ENCODE measurements around the gene SLIT1.

SLIT1 gene

DNA sequence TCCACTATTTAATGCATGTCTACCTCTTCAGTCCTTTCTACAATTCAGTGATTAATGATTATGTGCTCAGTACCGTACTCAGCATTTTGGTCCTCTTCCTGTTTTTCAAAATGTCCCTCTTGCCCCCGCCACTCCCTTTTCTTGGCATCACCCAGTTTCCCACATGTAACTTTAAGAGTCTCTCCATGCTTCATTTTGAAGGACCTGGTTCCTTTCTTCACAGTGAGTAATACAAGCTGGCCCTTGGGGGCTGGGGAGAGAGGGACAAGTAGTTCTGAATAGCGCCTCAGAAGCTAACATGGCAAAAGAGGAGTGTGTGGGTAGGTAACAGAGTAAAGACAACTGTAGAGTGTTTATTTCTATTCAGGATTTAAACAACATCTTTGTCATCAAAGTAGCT lies 34.6 kb upstream of the SLIT1 start:
- Histone ChIP-seq H3K4me1 (ENCODE audit: insufficient read depth, low read length) (no peaks in the 10 kb centered on the region), H3K36me3 (ENCODE audit: insufficient read depth, low read length) (no peaks in the 10 kb centered on the region), H3K27me3 (ENCODE audit: control insufficient read depth in 1 of 2, insufficient read depth in 2 of 2, low read length in 2 of 2) (no peaks in the 10 kb centered on the region), H3K27ac (ENCODE audit: low read depth, low read length) (no peak overlapping the region), H3K9ac (ENCODE audit: low read length) (no peak overlapping the region), H3K4me3 (ENCODE audit: low read depth in 1 of 2, low read length in 2 of 2) (no peak overlapping the region), H3K9me3 (ENCODE audit: low read length) (no peaks in the 10 kb centered on the region)

DNA sequence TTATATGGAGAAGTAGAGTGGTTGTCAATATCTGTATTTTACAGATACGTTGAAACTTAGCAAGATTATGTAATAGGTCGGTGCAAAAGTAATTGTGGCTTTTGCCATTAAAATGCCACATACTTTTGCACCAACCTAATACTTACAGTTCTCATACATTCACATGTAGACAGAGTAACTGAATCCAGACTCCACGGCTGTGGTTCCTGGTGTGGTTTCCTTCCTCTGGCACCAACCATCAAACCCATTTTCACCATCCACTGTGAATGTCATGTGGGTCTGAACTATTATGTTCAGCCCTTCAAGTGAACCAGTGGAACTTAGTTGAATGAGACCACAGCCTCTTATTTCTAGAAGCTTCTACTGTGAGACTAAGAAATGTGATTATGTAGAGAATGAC lies 31.5 kb upstream of the SLIT1 start:
- Histone ChIP-seq H3K9ac (ENCODE audit: low read length) (no peak overlapping the region), H3K4me3 (ENCODE audit: low read depth in 1 of 2, low read length in 2 of 2) (no peak overlapping the region), H3K36me3 (ENCODE audit: insufficient read depth, low read length) (no peaks in the 10 kb centered on the region), H3K27ac (ENCODE audit: low read depth, low read length) (no peak overlapping the region), H3K9me3 (ENCODE audit: low read length) (no peaks in the 10 kb centered on the region), H3K4me1 (ENCODE audit: insufficient read depth, low read length) (no peaks in the 10 kb centered on the region), H3K27me3 (ENCODE audit: control insufficient read depth in 1 of 2, insufficient read depth in 2 of 2, low read length in 2 of 2) (no peaks in the 10 kb centered on the region)

DNA sequence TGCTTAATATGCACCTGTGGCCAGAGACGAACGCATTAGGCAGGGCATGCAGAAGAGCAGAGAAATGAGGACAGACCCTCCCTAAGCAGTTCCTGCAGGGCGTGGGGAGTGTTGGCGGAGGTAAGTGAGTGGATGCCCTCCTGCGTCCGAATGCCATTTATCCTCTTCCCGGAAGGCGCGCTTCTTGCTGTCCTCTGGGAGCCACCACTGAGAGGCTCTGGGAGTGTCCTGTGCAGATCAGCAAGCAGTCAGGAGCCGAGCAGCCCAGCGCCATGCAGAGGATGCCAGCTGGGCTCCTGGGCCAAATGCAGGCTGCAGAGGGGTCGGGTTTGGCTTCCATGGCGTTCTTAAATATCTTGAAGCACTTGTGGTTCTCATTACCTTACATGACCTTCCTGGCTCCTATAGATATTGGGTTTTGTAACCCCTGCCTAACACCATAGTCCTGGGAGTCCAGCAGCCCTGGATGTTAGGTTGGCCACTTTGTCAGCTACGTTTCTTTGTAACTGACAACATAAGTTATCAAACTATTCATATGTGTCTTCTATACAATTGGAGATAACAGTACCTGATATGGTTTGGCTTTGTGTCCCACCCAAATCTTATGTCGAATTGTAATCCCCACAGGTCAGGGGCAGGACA lies 30.0 kb upstream of the SLIT1 start:
- no peak overlapping the region for H3K9ac ChIP-seq (ENCODE audit: low read length)
- H3K36me3 ChIP-seq (ENCODE audit: insufficient read depth, low read length): no peaks in the 10 kb centered on the region
- no peaks in the 10 kb centered on the region for H3K4me1 ChIP-seq (ENCODE audit: insufficient read depth, low read length)
- H3K27ac ChIP-seq (ENCODE audit: low read depth, low read length): no peak overlapping the region
- H3K4me3 ChIP-seq (ENCODE audit: low read depth in 1 of 2, low read length in 2 of 2): no peak overlapping the region
- H3K27me3 ChIP-seq (ENCODE audit: control insufficient read depth in 1 of 2, insufficient read depth in 2 of 2, low read length in 2 of 2): no peaks in the 10 kb centered on the region
- H3K9me3 ChIP-seq (ENCODE audit: low read length): no peaks in the 10 kb centered on the region

DNA sequence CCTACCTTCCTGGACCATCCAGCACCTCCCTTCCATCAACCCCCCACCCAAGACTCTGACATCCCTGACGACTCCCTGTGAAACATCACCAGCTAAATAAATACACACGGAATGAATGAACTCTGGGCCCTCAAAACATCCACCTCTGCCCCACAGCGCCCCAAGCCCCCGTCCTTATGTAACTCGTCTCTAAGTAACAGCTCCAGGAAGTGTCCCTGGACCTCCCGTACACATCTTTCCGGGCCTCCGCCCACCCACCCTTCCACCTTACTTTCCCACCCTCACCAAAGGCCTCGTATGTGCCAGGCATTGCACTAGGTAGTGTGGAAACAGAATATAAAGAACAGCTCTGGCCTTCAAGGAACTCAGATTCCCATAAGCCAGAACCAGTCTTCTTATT lies 27.7 kb upstream of the SLIT1 start:
- Histone ChIP-seq H3K36me3 (ENCODE audit: insufficient read depth, low read length) (no peaks in the 10 kb centered on the region), H3K9ac (ENCODE audit: low read length) (no peak overlapping the region), H3K9me3 (ENCODE audit: low read length) (no peaks in the 10 kb centered on the region), H3K4me1 (ENCODE audit: insufficient read depth, low read length) (no peaks in the 10 kb centered on the region), H3K27me3 (ENCODE audit: control insufficient read depth in 1 of 2, insufficient read depth in 2 of 2, low read length in 2 of 2) (no peaks in the 10 kb centered on the region), H3K4me3 (ENCODE audit: low read depth in 1 of 2, low read length in 2 of 2) (no peak overlapping the region), H3K27ac (ENCODE audit: low read depth, low read length) (no peak overlapping the region)

DNA sequence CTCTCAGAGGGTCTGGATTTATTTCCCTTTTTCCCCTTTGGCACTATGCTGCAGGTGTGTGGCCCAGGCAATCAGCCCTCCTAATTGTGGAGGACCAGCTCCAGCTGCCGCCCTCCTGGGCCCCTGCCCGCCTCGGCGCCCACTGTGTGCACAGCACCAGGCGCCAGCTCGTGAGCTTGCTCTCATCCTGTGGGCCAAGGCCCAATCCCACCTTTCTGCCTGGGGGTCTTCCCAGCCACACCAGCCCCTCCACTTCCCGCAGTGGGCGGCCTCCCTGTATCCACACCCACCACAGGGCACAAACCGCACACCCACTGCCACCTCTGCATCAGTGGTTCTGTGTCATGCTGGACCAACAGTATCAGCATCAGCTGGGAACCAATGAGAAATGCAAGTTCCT lies 25.5 kb upstream of the SLIT1 start:
- H3K4me3 ChIP-seq (ENCODE audit: low read depth in 1 of 2, low read length in 2 of 2): no peak overlapping the region
- H3K36me3 ChIP-seq (ENCODE audit: insufficient read depth, low read length): no peaks in the 10 kb centered on the region
- no peak overlapping the region for H3K9ac ChIP-seq (ENCODE audit: low read length)
- H3K27ac ChIP-seq (ENCODE audit: low read depth, low read length): no peak overlapping the region
- H3K4me1 ChIP-seq (ENCODE audit: insufficient read depth, low read length): no peaks in the 10 kb centered on the region
- no peaks in the 10 kb centered on the region for H3K27me3 ChIP-seq (ENCODE audit: control insufficient read depth in 1 of 2, insufficient read depth in 2 of 2, low read length in 2 of 2)
- H3K9me3 ChIP-seq (ENCODE audit: low read length): no peaks in the 10 kb centered on the region

DNA sequence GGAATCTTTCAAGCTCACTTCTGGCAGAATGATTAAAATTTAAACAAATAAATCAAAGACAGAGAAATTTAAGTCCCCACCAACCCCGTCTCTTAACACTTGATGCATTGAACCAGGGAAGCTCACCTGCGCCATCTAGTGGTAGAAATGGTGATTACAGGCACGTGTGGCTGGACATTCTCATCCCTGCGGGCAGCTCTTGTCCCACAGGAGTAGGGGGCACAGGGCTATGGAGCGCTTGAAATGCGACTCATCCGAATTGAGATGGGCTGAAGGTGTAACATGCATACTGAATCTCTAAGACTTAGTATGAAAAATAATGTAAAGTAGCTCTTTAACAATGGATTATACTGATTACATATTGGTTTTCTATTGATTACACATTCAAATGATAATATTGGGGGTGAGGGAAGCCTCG lies 24.8 kb upstream of the SLIT1 start:
- Histone ChIP-seq H3K9ac (ENCODE audit: low read length) (no peak overlapping the region), H3K36me3 (ENCODE audit: insufficient read depth, low read length) (no peaks in the 10 kb centered on the region), H3K27ac (ENCODE audit: low read depth, low read length) (no peak overlapping the region), H3K4me3 (ENCODE audit: low read depth in 1 of 2, low read length in 2 of 2) (no peak overlapping the region), H3K9me3 (ENCODE audit: low read length) (no peaks in the 10 kb centered on the region), H3K4me1 (ENCODE audit: insufficient read depth, low read length) (no peaks in the 10 kb centered on the region), H3K27me3 (ENCODE audit: control insufficient read depth in 1 of 2, insufficient read depth in 2 of 2, low read length in 2 of 2) (no peaks in the 10 kb centered on the region)

DNA sequence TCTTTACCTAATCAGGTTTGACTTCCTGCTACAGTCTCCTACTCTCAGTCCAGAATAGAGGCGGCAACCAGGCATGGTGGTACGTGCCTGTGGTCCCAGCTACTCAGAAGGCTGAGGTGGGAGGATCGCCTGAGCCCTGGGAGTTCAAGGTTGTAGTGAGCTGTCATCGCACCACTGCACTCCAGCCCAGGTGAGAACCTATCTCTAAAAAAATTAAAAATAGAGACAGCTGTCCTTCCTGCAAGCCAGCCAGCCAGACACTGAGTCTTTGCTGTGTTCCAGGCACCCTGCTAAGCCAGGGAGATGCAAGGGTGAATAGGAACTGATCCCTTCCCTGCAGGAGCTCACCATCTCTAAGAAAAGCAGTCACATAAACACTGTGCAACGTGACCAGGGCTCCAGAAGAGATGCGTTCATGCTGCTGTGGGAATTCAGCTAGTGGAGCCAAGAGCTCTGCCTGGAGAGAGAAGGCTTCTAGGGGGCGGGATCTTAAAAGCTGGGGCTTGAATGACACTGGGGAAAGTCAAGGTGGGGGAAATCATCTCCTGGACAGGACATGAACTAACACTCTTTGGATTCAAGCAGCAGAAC lies 22.1 kb upstream of the SLIT1 start:
- H3K36me3 ChIP-seq (ENCODE audit: insufficient read depth, low read length): no peaks in the 10 kb centered on the region
- H3K27me3 ChIP-seq (ENCODE audit: control insufficient read depth in 1 of 2, insufficient read depth in 2 of 2, low read length in 2 of 2): no peaks in the 10 kb centered on the region
- no peak overlapping the region for H3K27ac ChIP-seq (ENCODE audit: low read depth, low read length)
- no peak overlapping the region for H3K4me3 ChIP-seq (ENCODE audit: low read depth in 1 of 2, low read length in 2 of 2)
- H3K4me1 ChIP-seq (ENCODE audit: insufficient read depth, low read length): no peaks in the 10 kb centered on the region
- H3K9me3 ChIP-seq (ENCODE audit: low read length): no peaks in the 10 kb centered on the region
- no peak overlapping the region for H3K9ac ChIP-seq (ENCODE audit: low read length)

DNA sequence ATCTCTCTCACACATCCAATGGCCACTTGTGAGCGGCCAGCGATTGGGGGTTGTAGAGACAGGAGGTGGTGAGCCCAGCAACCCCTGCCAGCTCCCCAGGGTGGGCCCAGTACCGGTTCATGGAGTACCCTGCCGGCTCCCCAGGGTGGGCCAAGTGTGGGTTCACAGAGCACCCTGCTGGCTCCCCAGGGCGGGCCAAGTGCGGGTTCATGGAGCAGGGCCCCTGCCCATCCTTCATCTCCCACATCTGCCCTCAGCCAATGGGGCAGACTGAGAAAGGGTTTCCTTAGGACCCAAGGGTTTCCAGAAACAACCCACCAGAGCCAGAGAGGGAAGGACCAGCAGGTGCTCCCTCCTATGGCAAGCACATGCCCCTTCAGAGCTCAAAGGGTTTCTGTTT lies 21.4 kb upstream of the SLIT1 start:
- no peak overlapping the region for H3K27ac ChIP-seq (ENCODE audit: low read depth, low read length)
- H3K27me3 ChIP-seq (ENCODE audit: control insufficient read depth in 1 of 2, insufficient read depth in 2 of 2, low read length in 2 of 2): no peaks in the 10 kb centered on the region
- H3K9me3 ChIP-seq (ENCODE audit: low read length): no peaks in the 10 kb centered on the region
- no peak overlapping the region for H3K9ac ChIP-seq (ENCODE audit: low read length)
- H3K36me3 ChIP-seq (ENCODE audit: insufficient read depth, low read length): no peaks in the 10 kb centered on the region
- H3K4me3 ChIP-seq (ENCODE audit: low read depth in 1 of 2, low read length in 2 of 2): no peak overlapping the region
- no peaks in the 10 kb centered on the region for H3K4me1 ChIP-seq (ENCODE audit: insufficient read depth, low read length)

DNA sequence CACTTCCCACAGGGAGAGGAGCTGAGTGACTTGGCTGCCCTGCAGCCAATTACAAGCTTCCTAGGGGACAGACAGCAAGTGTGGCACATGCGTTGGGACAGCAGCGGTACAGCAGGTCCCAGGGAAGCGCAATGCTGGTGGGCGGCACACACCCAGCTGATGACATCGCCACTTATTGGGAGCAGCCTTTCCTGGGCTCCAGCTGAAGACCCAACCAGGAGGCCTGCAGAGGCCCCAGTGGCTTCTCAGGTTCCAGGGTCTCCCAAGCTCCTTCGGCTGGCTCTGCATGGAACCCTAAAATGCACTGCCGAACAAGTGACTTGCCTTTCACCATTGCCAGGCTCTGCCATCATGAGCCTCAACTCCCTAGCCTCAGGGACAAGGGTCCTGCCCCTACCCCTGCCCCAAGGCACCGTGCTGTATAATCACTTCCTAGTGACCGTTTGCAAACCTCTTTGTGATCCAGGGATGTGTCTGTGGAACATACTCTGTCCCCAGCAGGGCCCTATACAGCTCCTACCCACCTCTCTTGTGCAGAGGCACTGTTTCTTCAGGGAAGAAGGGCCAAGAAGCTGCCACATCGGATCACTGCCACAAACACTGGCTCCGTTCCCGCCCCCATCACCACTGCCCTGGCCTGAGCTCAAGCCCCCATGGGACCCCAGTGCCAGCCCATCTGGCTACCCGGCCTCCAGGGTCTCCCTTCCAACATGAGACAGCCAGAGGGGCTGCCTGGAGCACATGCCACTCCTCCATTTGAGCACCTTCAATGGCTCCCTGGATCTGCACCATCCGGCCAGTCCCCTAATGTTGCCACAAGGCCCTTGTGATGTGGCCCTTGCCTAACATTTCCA lies 19.3 kb upstream of the SLIT1 start:
- Histone ChIP-seq H3K4me1 (ENCODE audit: insufficient read depth, low read length) (no peaks in the 10 kb centered on the region), H3K4me3 (ENCODE audit: low read depth in 1 of 2, low read length in 2 of 2) (no peak overlapping the region), H3K27me3 (ENCODE audit: control insufficient read depth in 1 of 2, insufficient read depth in 2 of 2, low read length in 2 of 2) (no peaks in the 10 kb centered on the region), H3K36me3 (ENCODE audit: insufficient read depth, low read length) (no peaks in the 10 kb centered on the region), H3K27ac (ENCODE audit: low read depth, low read length) (no peak overlapping the region), H3K9me3 (ENCODE audit: low read length) (no peaks in the 10 kb centered on the region), H3K9ac (ENCODE audit: low read length) (no peak overlapping the region)

DNA sequence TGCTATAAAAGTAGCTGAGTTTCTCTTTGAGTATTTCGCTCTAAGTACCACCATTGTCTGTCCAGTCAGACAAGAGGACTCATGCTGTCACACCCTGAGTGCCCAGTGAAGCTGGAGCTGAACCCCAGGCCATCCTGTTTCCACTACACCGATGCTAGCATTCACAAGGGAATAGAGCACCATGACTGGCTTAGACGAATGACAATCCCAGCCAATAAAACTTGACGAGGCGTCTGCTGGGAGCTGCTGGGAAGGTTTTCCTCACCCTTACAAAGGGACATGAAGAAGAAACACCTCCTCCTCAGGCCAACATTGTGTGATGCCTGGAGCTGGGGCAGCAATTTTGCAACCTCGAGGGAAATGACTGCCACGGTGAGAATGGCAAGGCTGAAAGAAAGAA lies 17.5 kb upstream of the SLIT1 start:
- Histone ChIP-seq H3K9ac (ENCODE audit: low read length) (no peak overlapping the region), H3K36me3 (ENCODE audit: insufficient read depth, low read length) (no peaks in the 10 kb centered on the region), H3K9me3 (ENCODE audit: low read length) (no peaks in the 10 kb centered on the region), H3K27ac (ENCODE audit: low read depth, low read length) (no peak overlapping the region), H3K4me3 (ENCODE audit: low read depth in 1 of 2, low read length in 2 of 2) (no peak overlapping the region), H3K27me3 (ENCODE audit: control insufficient read depth in 1 of 2, insufficient read depth in 2 of 2, low read length in 2 of 2) (no peaks in the 10 kb centered on the region), H3K4me1 (ENCODE audit: insufficient read depth, low read length) (no peaks in the 10 kb centered on the region)

DNA sequence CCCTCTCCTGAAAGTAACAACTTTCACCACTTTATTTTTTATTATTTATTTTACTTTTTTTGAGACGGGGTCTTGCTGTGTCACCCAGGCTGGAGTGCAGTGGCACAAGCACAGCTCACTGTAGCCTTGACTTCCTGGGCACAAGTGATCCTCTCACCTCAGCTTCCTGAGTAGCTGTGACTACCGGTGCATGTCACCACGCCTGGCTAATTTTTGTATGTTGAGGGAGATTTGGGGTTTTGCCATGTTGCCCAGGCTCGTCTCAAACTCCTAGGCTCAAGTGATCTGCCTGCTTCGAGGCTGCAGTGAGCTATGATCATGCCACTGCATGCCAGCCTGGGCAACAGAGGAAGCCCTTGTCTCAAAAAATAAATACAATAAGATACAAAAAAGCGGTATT lies 14.9 kb upstream of the SLIT1 start:
- H3K9ac ChIP-seq (ENCODE audit: low read length): no peak overlapping the region
- H3K27ac ChIP-seq (ENCODE audit: low read depth, low read length): no peak overlapping the region
- H3K36me3 ChIP-seq (ENCODE audit: insufficient read depth, low read length): no peaks in the 10 kb centered on the region
- H3K27me3 ChIP-seq (ENCODE audit: control insufficient read depth in 1 of 2, insufficient read depth in 2 of 2, low read length in 2 of 2): no peaks in the 10 kb centered on the region
- H3K4me3 ChIP-seq (ENCODE audit: low read depth in 1 of 2, low read length in 2 of 2): no peak overlapping the region
- no peaks in the 10 kb centered on the region for H3K9me3 ChIP-seq (ENCODE audit: low read length)
- H3K4me1 ChIP-seq (ENCODE audit: insufficient read depth, low read length): peaks cover 4% of the 10 kb centered on the region

All from muscle layer of colon (tissue), 2 donors.